H1 (cell line): ENCODE results near the gene ICA1. TPM values are rescaled to one million over a fixed set of nuclear protein-coding genes. Genes with fewer than 3 reads are reported as not detected.

Source experiments
- CTCF ChIA-PET: fragments of 300-600 bp; sonication (Branson Sonifier 250); formaldehyde crosslinking; loops from one replicate; lab custom pipeline; 2021; ENCODE audit not compliant: partially characterized antibody; lab: Charles Lee
- POLR2A ChIA-PET: fragments of 300-600 bp; sonication (Branson Sonifier 250); formaldehyde crosslinking; loops from one replicate; lab custom pipeline; 2021; ENCODE audit warnings: inconsistent platforms; ENCODE audit not compliant: partially characterized antibody; lab: Charles Lee
- DNase-seq, 2 experiments: peaks; one replicate each; pipeline versions ENCODE4 v3.0.0 to v3.0.0-alpha.2; 2010 to 2022; ENCODE audit warnings: low spot score in 2 of 2, low read depth in 1 of 2, mixed read lengths in 1 of 2
- FAIRE-seq: peaks from 2 replicates; lab custom pipeline; 2011; peaks lifted over from hg19 to GRCh38; lab: Jason Lieb, UNC
- H2AFZ ChIP-seq: 2 replicates; pipeline ENCODE4 v1.8.1; 2012; ENCODE audit warnings: low read length, inconsistent platforms
- H2AK5ac ChIP-seq: 2 replicates; pipeline ENCODE4 v1.6.1; 2013; ENCODE audit warnings: low read depth, low read length
- H2BK120ac ChIP-seq: replicated peaks from 2 replicates; pipeline ENCODE3; 2013; ENCODE audit warnings: low read depth, low read length, inconsistent platforms
- H2BK12ac ChIP-seq: 2 replicates; pipeline ENCODE4 v1.6.1; 2013; ENCODE audit warnings: low read depth, low read length
- H2BK15ac ChIP-seq: 2 replicates; pipeline ENCODE4 v1.6.1; 2013; ENCODE audit warnings: low read length
- H2BK20ac ChIP-seq: 2 replicates; pipeline ENCODE4 v1.6.1; 2013; ENCODE audit warnings: low read length
- H2BK5ac ChIP-seq: 2 replicates; pipeline ENCODE4 v1.6.1; 2013; ENCODE audit warnings: low read depth, low read length
- H3K14ac ChIP-seq: 2 replicates; pipeline ENCODE4 v1.6.1; 2013; ENCODE audit warnings: inconsistent platforms; ENCODE audit not compliant: insufficient read length
- H3K18ac ChIP-seq: 2 replicates; pipeline ENCODE4 v1.6.1; 2013; ENCODE audit warnings: low read length; ENCODE audit errors: extremely low read depth
- H3K23ac ChIP-seq: 2 replicates; pipeline ENCODE4 v1.6.1; 2013; ENCODE audit warnings: inconsistent platforms; ENCODE audit not compliant: insufficient read length
- H3K23me2 ChIP-seq: 2 replicates; pipeline ENCODE4 v1.6.1; 2013; ENCODE audit warnings: low read depth, low read length
- H3K27ac ChIP-seq: 2 replicates; pipeline ENCODE4 v1.6.1; 2011; ENCODE audit warnings: low read depth, low read length, inconsistent platforms
- H3K27me3 ChIP-seq, 4 experiments: replicated peaks in 1 of 4; 1 replicate in 1 of 4; 2 replicates in 3 of 4; pipeline versions ENCODE4 v1.6.1 to v1.8.1; 2011 to 2013; ENCODE audit warnings: low read length in 3 of 4, mild to moderate bottlenecking in 3 of 4, inconsistent platforms in 2 of 4, mixed read lengths in 2 of 4, moderate library complexity in 1 of 4; ENCODE audit not compliant: control insufficient read depth in 3 of 4, insufficient read depth in 3 of 4; ENCODE audit errors: extremely low read depth in 1 of 4
- H3K36me3 ChIP-seq, 4 experiments: 2 replicates each; pipeline versions ENCODE4 v1.6.1 to v1.8.1; 2011 to 2013; ENCODE audit warnings: mild to moderate bottlenecking in 4 of 4, low read length in 3 of 4, moderate library complexity in 2 of 4, control low read depth in 1 of 4, inconsistent platforms in 1 of 4; ENCODE audit not compliant: insufficient read depth in 4 of 4, control insufficient read depth in 2 of 4
- H3K4ac ChIP-seq: replicated peaks from 2 replicates; pipeline ENCODE3; 2013; ENCODE audit warnings: low read length, low read depth, mixed read lengths, inconsistent platforms; ENCODE audit not compliant: insufficient read length
- H3K4me1 ChIP-seq, 4 experiments: replicated peaks in 1 of 4; 1 replicate in 1 of 4; 2 replicates in 3 of 4; pipeline versions ENCODE4 v1.6.1 to v1.8.1; 2011 to 2013; ENCODE audit warnings: low read length in 3 of 4, inconsistent platforms in 2 of 4, mixed read lengths in 1 of 4; ENCODE audit not compliant: insufficient read depth in 4 of 4, control insufficient read depth in 3 of 4
- H3K4me2 ChIP-seq, 2 experiments: 2 replicates each; pipeline versions ENCODE4 v1.6.1 to v1.8.1; 2011 to 2013; ENCODE audit warnings: low read depth in 2 of 2, low read length in 2 of 2, control low read depth in 1 of 2, inconsistent platforms in 1 of 2, mild to moderate bottlenecking in 1 of 2; ENCODE audit not compliant: insufficient read depth in 1 of 2
- H3K4me3 ChIP-seq, 4 experiments: fragments of 200-600, 300-600 bp in 1 of 4; sonication (generic), shearing (Covaris generic), sonication (Bioruptor Twin) in 1 of 4; 2 replicates each; pipeline versions ENCODE4 v1.5.1 to v1.8.1; 2011 to 2016; ENCODE audit warnings: low read length in 4 of 4, low read depth in 3 of 4, control low read depth in 2 of 4, inconsistent platforms in 2 of 4, mild to moderate bottlenecking in 2 of 4, mixed read lengths in 1 of 4, moderate library complexity in 1 of 4; ENCODE audit not compliant: insufficient read depth in 2 of 4; ENCODE audit errors: extremely low read depth in 1 of 4
- H3K56ac ChIP-seq: replicated peaks from 2 replicates; pipeline ENCODE3; 2013; ENCODE audit warnings: low read depth, mild to moderate bottlenecking, mixed read lengths, low read length, inconsistent platforms; ENCODE audit not compliant: insufficient read length
- H3K79me1 ChIP-seq: 2 replicates; pipeline ENCODE4 v1.6.1; 2013; ENCODE audit warnings: low read depth, low read length, control low read depth
- H3K79me2 ChIP-seq, 2 experiments: 2 replicates each; pipeline versions ENCODE4 v1.6.1 to v1.8.1; 2012 to 2013; ENCODE audit warnings: low read length in 2 of 2, mild to moderate bottlenecking in 2 of 2, inconsistent platforms in 1 of 2; ENCODE audit not compliant: insufficient read depth in 2 of 2, control insufficient read depth in 1 of 2
- H3K9ac ChIP-seq, 4 experiments: replicated peaks in 1 of 4; 1 replicate in 1 of 4; 2 replicates in 3 of 4; pipeline versions ENCODE4 v1.6.1 to v1.8.1; 2011 to 2013; ENCODE audit warnings: low read depth in 3 of 4, low read length in 3 of 4, control low read depth in 2 of 4, mild to moderate bottlenecking in 2 of 4, moderate library complexity in 2 of 4, inconsistent platforms in 1 of 4; ENCODE audit errors: extremely low read depth in 1 of 4
- H3K9me3 ChIP-seq, 2 experiments: 2 replicates each; pipeline versions ENCODE4 v1.6.1 to v1.8.1; 2012 to 2013; ENCODE audit warnings: mild to moderate bottlenecking in 2 of 2, moderate library complexity in 2 of 2, control low read depth in 1 of 2, inconsistent platforms in 1 of 2, low read depth in 1 of 2, low read length in 1 of 2, mixed read lengths in 1 of 2; ENCODE audit not compliant: insufficient read depth in 2 of 2
- H4K20me1 ChIP-seq, 2 experiments: replicated peaks in 1 of 2; 2 replicates each; pipeline versions ENCODE3 to v1.8.1; 2011 to 2013; ENCODE audit warnings: inconsistent platforms in 2 of 2, low read length in 2 of 2, mild to moderate bottlenecking in 1 of 2; ENCODE audit not compliant: insufficient read depth in 2 of 2, control insufficient read depth in 1 of 2
- H4K5ac ChIP-seq: 2 replicates; pipeline ENCODE4 v1.6.1; 2013; ENCODE audit warnings: low read length, low read depth, mixed read lengths, inconsistent platforms; ENCODE audit not compliant: insufficient read length
- H4K8ac ChIP-seq: 2 replicates; pipeline ENCODE4 v1.8.0; 2013; ENCODE audit warnings: mild to moderate bottlenecking, moderate library complexity, low read length, inconsistent platforms; ENCODE audit not compliant: insufficient read depth; ENCODE audit errors: extremely low read depth
- H4K91ac ChIP-seq: replicated peaks from 2 replicates; pipeline ENCODE3; 2013; ENCODE audit warnings: low read length, mixed read lengths, inconsistent platforms; ENCODE audit not compliant: insufficient read length
- ASH2L ChIP-seq: fragments of 200-600, 300-600 bp; sonication (generic); IDR thresholded peaks from one replicate; pipeline ENCODE4 v1.7.1; 2017; ENCODE audit warnings: low read length
- HDAC2 ChIP-seq, 2 experiments: fragments of 300-600 bp in 1 of 2; sonication (generic) in 1 of 2; IDR thresholded peaks; 2 replicates each; pipeline ENCODE4 v1.6.1; 2011 to 2012; ENCODE audit warnings: low read depth in 2 of 2, low read length in 2 of 2, mild to moderate bottlenecking in 2 of 2, moderate library complexity in 2 of 2, borderline replicate concordance in 1 of 2, inconsistent platforms in 1 of 2
- KDM1A ChIP-seq: fragments of 200-600, 300-600 bp; sonication (generic); IDR thresholded peaks from 2 replicates; pipeline ENCODE4 v1.7.1; 2016; ENCODE audit warnings: mild to moderate bottlenecking, low read length, borderline replicate concordance
- WGBS, 2 experiments: shearing (Covaris generic) in 1 of 2; methylation state at CpG; one replicate each; pipeline versions ENCODE4 v1.1.6 to v1.1.7; 2013 to 2015; ENCODE audit warnings: low lambda C conversion rate in 2 of 2, mixed read lengths in 2 of 2, inconsistent platforms in 1 of 2, low coverage in 1 of 2, missing lambda C conversion rate in 1 of 2; ENCODE audit not compliant: insufficient replicate concordance in 2 of 2, insufficient coverage in 1 of 2, insufficient read length in 1 of 2; ENCODE audit errors: extremely low coverage in 1 of 2, missing lambda C conversion rate in 1 of 2; 5-methylcytosine and 5-hydroxymethylcytosine counted together
- polyA plus RNA-seq, 7 experiments: library from polyadenylated mRNA; depleted of rRNA in 3 of 7; stranded (reverse) in 5 of 7; unstranded in 2 of 7; fragments of >200 nt in 5 of 7; fragments of 200-250 nt in 2 of 7; gene quantifications; 1 replicate in 5 of 7; 2 replicates in 1 of 7; 4 replicates in 1 of 7; pipeline versions ENCODE4 v1.2.1 to v1.2.3, GENCODE V29; 2011 to 2013; ENCODE audit warnings: missing spikeins in 2 of 7, mixed read lengths in 2 of 7
- total RNA-seq: library from RNA; stranded (reverse); fragmentation: NEBNext Ultra II Directional; extraction: Animal tissue kit (Norgen Biotek cat#: 25700); gene quantifications from 2 replicates; pipeline ENCODE4 v1.2.1, GENCODE V29; 2021
- TF ChIP-seq, protein P1 (sequence below): IDR thresholded peaks from 2 replicates; pipeline ENCODE4 v1.6.1; 2011; ENCODE audit warnings: low read depth, mild to moderate bottlenecking, low read length; ENCODE audit not compliant: insufficient read depth

ICA1 gene
- total and polyA plus RNA-seq, 2 of the 8 experiments (the other 6 are each of a cell fraction or from before 2014, with no cell fraction given), result 14.9 to 37.1 TPM

GRCh38 chr7:8260871-8261694 is 884 bp downstream of the ICA1 start:
- Histone ChIP-seq H3K27me3 (0 out of 7 replicates have a peak, but pooled peaks cover 0 to 3% (median 1%) of the 10 kb centered on the region in 4 experiments), H4K20me1 (no peaks in the 10 kb centered on the region), H2AK5ac (no peak overlapping the region), H2BK20ac (no peak overlapping the region), H4K91ac (no peak overlapping the region), H3K36me3 (no peaks in the 10 kb centered on the region), H3K4me3 (peak overlapping the region; percentile 70 to 82 (median 76)), H2BK12ac (no peak overlapping the region), H2BK120ac (no peak overlapping the region), H3K4me1 (peaks cover 0 to 6% (median 0%) of the 10 kb centered on the region in 4 experiments; a peak in 2 of 7 replicates), H3K79me1 (no peaks in the 10 kb centered on the region), H2BK15ac (no peak overlapping the region), H3K27ac (no peak overlapping the region), H3K56ac (no peak overlapping the region), H4K8ac (0 out of 2 replicates have a peak overlapping the region, but pooled peaks have one; percentile 22), H3K23ac (no peak overlapping the region)
- POLR2A ChIA-PET, result interaction anchor here (1.0 to 1.3 kb wide), 3 partner anchors 15 to 39 kb away, joined by 3 to 4 read pairs (median 3); no protein-coding TSS in a partner anchor
- FAIRE-seq (no peak), DNase-seq (no peak)
- TF ChIP-seq KDM1A (no peak), ASH2L (peak; percentile 30), HDAC2 (IDR thresholded peaks at IDR 0.05; ENCODE audit: borderline replicate concordance in 1 of 2, low read depth in 2 of 2, low read length in 2 of 2) (0 out of 4 replicates have a peak, but pooled peaks of 1 of the 2 experiments have one; percentile 10)
- TF ChIP-seq, protein P1, sequence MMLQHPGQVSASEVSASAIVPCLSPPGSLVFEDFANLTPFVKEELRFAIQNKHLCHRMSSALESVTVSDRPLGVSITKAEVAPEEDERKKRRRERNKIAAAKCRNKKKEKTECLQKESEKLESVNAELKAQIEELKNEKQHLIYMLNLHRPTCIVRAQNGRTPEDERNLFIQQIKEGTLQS, result no peak
- TF ChIP-seq, all 59 proteins: peak for 2
- CTCF ChIA-PET, result interaction anchor here (1.0 to 1.1 kb wide), 3 partner anchors 13 to 25 kb away, joined by 3 read pairs; no protein-coding TSS in a partner anchor
- H3K79me2 ChIP-seq, result no peaks in the 10 kb centered on the region; a peak in 1 of 4 replicates
- no peaks in the 10 kb centered on the region for H3K9me3 ChIP-seq
- no peak overlapping the region for H3K14ac ChIP-seq
- H2AFZ ChIP-seq, result 0 out of 2 replicates have a peak overlapping the region, but pooled peaks have one; percentile 1
- no peak overlapping the region for H2BK5ac ChIP-seq
- H3K4me2 ChIP-seq, result peak overlapping the region; percentile 82
- H3K18ac ChIP-seq, result 0 out of 2 replicates have a peak overlapping the region, but pooled peaks have one; percentile 29
- WGBS, 2 experiments, result 15% methylated on average over 31 of the region's 31 CpGs; no CpG with 5 or more reads in 1 of the 2 experiments
- H3K9ac ChIP-seq, result peak overlapping the region; percentile 25 to 85 (median 70); a peak in 5 of 7 replicates
- no peaks in the 10 kb centered on the region; the same call in 1 of the 2 replicates for H3K23me2 ChIP-seq
- no peak overlapping the region for H3K4ac ChIP-seq
- no peak overlapping the region for H4K5ac ChIP-seq
